Measurements from ENCODE around the gene HS3ST3A1.
"Not testable (repeated sequence)": the region's sequence is repeated elsewhere in the genome, so short reads cannot be mapped to it uniquely, and the experiment has no call there.

The HS3ST3A1 gene

DNA sequence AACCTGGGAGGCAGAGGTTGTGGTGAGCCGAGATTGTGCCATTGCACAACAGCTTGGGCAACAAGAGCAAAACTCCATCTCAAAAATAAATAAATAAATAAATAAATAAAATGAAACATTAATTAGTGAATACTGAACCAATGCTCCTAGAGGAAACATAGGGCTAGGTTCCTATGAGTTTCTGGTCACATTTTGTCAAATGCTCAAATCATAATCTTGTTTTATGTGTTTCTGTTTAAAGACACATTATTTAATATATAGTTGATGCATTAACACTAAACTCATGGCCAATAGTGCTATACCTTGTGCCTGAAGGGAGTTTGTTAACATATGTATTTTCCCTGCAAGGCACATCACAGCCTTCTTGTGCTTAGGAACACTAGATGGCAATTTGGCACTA is 66.8 kb downstream of the HS3ST3A1 start:
- DNase-seq, result no peak

DNA sequence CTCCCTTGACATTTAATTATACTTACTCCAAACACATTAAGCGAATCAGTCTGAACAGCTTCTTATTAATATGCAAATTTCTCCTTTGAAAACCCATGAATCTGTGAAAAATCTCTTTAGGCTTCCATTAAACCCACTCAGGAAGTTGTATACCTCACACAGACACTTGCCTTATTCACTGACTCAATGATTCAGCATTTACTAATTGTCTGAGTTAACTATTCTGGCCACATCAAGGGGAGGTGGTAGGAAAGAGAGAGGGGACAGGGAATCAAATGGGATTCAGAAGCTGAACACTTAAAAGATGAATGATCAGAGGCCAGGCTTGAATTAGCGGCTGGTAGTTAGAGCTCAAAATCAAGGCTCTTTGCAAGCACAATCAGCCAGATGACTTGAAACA is 70.0 kb downstream of the HS3ST3A1 start:
- no peak for DNase-seq

DNA sequence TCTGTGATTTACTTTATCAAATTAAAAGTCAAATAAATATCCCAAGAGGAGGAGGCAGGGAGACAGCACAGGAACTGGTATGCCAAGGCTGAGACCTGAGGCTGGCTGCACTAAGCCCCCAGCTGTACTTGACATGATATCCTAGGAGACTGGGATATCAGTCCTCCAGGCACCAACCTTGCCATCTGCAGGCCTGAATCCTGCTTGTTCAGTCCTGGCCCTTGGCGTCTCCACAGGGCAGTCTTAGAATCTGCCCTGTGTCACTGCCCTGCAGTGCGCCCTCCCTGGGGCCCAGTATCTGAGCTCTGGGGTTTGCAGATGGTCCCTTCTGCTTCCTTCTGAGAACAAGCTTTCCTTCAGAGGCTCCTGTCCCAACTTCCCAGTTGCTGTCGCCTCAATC is 75.9 kb downstream of the HS3ST3A1 start:
- DNase-seq, result no peak

DNA sequence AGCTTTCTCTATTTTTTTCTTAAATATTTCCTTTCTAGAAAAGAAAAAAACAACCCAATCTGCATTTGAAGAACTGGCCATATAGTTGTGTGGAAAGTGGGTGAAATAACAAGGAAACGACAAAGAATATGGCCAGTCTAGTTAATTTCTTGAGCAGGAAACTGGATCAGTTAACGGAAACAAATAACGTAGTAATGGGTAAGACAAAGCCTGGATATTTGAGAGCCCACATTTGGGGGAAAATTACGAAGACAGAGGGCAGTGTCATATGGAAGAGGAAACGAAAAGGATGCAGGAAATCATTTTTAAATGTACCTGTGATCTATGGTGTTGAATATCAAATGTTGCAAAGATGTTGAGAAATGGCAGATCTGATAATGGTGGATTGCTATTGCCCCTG is 78.6 kb downstream of the HS3ST3A1 start:
- no peak for DNase-seq

DNA sequence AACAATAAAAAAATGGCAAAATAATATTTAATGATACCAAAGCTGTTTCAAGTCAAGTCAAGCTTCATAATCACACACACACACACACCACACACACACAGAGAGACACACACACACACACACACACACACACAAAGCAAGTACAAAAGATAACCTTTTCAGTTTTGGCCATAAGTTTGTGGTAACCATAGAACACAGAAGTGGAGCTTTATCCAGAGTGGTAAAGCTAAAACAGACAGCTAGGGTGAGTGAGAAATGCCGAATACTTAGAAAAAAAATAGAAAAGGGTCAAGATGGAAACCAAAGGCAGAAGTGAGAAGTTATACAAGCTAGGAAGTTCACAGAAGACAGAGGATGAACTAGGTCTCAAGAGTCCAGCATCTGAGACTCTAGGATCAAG is 79.0 kb downstream of the HS3ST3A1 start:
- no peak for DNase-seq

DNA sequence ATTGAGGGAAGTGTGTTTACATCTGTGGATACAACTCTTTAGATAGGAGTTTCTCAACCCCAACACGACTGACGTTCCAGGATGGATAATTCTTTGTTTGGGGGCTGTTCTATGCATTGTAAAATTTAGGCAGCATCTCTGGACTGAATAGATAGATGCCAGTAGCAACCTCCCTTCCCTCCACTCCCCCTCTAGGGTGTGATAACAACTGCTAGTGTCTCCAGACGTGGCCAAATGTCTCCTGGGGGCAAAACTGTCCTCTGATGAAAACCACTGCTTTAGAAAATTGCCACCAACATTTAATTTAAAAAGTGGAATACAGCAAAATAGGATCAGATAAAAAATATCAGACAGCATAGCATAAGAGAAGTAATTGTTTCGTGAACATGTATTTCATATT is 79.9 kb downstream of the HS3ST3A1 start:
- DNase-seq, result no peak

DNA sequence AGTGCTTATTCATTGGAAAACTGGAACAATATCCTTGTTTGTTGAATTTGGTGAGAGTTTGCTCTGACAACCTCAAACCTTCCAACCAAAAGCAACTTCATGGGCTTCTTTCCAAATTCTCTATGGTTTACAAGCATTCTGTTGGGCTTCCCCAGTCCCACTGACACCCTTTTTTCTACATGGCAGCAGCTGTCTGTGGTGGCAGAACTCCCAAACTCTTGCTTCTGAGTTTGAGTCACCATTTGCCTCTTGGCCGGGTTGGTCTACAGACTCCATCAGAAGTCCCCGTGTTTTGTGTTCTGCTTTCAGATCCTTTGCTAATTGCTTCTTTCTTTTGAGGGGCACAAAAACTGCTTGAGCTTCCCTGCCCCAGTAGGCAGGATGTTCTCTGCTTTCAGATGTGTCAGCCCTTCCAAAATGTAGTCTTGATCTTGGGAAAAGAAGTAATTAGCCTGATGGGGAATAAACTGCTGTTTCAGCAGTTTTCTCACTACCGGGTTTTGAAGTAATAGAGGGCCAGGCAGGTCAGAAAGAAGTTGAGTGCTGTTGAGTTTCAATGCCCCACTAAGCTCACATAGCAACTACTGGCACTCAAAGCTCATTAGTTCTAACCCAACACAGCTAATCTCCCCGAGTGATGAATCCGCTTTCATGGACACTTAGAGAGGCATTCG is 80.7 kb downstream of the HS3ST3A1 start:
- DNase-seq, result no peak

DNA sequence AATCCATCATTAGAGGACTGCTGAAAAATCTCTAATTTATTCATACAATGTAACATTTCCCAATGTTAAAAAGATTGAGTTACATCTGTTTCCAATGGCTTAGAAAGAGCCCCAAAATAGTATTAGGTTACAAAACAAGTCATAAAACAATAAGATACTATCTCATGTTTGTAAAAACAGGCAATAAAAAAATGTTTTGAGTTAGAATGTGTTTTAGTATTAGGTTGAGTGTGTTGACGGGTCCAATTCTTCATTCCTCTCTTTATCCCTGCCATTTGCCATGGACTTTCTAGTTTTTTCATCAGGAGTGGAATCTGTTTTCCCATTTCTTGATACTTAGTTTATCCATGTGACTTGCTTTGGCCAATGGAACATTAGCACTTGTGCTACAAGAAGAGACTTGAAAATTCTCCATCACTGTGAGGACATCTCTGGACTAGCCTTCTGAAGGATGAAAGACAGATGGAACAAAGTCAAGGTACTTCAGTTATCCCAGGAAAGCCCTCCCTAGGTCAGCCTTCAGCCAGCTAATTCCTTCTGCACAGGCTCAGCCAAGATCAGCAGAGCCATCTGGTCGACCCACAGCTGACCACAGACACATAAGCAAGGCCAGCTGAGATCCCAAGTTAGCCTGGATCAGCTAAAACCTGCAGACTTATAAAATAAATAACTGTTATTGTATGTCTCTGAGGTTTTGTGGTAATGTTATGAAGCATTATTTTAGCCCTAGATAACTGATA is 83.3 kb downstream of the HS3ST3A1 start:
- no peak for DNase-seq

DNA sequence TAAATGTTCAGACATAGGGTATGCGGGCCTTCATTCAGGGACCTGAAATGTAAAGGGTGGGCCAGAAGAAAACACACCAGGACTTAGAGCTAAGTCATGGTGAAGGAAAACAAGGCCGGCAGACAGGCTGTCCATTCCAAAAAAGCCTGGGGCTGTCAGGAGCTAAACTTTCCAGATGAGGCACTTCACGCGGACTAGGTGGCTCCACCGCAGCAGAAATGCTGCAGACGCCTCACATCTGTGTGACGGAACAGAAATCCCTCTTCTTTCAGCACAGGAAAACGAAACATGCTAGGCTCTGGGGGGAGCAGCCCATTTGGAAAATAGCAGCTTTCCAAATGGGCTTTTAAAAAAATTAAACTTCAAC is 88.7 kb downstream of the HS3ST3A1 start:
- no peak for DNase-seq

DNA sequence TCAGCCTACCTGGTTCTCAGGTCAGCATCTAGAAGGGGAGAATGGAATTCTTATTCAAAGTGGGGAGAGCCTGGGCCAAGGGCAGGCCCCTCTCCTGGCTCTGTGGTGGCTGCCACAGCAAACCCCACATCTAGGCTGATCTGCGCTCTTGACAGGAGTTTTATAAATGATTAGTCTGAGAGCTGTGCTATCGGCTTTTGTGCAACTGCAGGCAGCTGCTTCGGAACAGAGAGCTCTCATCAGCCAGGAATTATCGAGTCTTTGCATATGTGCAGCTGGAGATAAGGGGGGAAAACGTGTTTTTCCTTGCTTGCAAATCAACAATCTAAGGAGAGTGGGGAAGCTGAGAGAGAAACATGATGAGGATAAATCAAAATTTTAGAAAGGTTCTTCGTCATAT is 91.7 kb downstream of the HS3ST3A1 start:
- no peak for DNase-seq

DNA sequence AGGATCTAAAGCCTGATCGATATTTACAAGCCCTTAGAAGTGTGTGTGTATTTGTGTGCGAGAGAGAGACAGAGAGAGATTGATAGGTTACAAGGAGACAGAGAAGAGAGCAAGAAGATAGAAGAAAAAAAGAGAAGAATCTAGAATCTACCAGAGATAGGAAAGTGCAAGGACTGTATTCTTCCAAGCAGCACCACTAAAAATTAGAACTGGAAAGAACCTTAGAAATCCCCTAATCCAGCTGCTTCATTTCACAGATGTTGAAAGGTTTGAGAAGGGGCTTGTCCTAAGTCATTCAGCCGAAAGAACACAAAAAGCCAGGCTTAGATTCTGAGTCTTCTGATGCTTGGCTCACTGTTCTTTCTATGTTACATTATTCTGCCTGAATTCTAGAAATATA is 92.2 kb downstream of the HS3ST3A1 start:
- no peak for DNase-seq

DNA sequence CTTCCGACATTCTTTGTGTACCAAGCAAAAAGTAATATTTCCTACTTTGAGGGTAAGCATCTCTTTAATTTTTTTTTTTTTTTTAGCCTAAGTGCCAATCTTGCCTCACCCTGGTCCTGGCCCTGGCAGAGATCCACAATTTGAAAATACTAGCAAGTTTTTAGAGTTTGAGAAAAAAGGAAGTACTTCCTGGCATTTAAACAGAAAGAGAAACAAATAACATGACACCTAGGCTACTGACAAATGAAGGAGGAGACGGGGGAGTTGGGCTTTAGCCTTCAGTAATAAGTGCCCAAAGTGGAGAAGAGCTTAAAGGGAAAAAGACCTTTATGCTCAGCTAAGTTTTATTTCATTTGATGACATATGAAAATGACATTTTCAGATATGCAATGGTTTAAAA is 92.8 kb downstream of the HS3ST3A1 start:
- DNase-seq, result no peak

DNA sequence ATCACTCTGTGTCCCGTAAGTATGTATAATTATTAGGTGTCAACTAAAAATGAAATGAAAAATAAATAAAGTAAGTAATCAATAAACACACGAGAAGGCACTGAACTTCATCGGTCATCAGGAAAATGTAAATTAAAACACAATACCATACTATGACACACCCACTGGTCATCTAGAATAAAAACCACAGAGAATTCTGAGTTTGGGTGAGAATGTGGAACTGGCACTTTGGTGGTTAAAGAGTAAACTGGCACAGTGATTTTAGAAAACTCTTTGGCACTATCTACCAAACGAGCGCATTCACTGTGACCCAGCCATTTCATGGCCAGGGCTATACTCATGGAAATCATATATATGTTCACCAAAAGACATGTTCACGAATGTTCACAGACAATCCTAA is 98.2 kb downstream of the HS3ST3A1 start:
- no peak for DNase-seq

DNA sequence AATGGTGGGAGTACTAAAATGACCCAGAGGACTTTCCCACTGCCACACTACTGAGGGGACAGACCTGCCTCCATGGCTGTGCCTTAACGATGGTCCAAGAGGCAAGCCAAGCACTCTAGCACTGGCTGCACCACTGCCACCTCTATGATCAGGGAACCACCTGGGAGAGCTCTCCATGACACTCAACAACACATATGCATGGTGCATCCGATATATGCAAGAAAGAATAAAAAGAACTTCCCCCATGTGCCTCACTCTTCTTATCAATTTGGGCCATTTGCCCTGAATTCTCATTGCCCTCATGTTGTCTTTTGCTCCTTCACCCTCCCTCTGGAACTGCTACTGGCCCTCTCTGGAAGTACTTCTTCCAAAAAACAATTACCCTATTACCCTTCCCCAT is 99.5 kb downstream of the HS3ST3A1 start:
- no peak for DNase-seq

DNA sequence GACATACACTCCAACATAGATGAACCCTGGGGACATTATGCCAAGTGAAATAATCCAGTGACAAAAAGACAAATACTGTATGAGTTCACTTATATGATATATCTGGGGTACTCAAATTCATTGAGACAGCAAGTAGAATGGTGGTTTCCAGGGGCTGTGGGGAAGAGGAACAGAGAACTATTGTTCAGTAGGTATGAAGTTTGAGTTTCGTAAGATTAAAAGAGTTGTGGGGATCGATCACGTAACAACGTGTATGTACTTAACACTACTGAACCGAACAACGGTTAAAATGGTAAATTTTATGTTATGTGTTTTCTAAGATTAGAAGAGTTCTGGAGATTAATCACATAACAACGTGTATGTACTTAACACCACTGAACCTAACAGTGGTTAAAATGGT is 100.8 kb downstream of the HS3ST3A1 start:
- no peak for DNase-seq

DNA sequence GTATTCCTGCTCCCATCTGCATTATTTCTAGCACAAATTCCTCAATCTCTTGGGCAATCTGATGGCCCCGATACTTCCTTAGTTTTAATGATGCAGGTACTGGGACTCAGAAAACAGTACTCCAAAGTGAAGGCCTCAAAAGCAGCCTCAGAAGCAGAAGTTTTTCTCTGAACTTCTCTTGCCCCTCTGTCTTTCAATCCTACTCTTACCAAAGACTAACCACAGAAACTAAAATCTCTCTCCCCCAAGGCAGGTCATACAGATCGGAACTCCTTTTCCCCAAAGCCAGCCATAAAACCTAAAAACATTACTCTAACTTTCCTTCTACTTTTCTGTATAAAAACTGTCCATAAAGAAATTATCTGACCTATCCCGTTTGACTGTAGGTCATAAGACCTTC is 103.5 kb downstream of the HS3ST3A1 start:
- no peak for DNase-seq

DNA sequence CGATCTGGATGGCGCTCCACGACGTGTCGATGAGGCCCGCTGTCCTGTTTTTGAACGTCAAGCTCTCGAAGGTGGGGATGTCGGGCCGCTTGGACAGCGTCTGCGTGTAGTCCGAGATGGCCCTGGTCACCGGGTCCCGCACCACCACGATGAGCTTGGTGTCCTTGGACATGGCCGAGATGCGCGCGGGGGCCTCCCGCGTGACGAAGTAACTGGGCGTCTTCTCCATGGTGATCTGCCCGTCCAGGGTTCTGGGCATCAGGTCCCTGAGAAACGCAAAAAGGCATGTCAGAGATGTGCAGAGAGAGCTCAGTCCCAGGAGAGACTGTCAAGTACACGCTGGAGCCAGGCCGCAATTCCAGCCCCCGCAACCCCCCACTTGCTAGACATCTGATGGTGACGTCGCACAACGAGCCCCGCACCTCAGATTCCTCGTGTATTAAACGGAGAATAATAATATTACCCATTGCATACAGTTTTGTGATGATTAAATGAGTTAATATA is 105.1 kb downstream of the HS3ST3A1 start:
- DNase-seq, result not testable (repeated sequence)

DNA sequence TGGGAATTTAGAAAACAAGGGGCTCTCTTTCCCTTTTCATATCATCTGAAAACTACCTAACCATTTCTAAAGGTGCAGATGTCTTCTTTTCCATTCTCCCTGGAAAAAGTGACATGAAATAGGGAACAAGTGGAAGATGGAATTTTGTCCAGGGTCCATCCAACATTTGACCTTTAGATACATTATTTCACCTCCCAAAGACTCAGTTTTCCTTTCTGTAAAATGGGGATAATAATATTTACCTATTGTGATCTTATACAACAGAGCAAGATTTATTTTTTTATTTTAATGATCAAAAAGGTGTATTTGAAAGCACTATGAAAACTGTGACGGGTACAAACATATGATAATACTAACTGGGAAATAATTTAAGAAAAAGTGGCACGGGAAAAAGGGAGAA is 106.3 kb downstream of the HS3ST3A1 start:
- DNase-seq, result no peak

DNA sequence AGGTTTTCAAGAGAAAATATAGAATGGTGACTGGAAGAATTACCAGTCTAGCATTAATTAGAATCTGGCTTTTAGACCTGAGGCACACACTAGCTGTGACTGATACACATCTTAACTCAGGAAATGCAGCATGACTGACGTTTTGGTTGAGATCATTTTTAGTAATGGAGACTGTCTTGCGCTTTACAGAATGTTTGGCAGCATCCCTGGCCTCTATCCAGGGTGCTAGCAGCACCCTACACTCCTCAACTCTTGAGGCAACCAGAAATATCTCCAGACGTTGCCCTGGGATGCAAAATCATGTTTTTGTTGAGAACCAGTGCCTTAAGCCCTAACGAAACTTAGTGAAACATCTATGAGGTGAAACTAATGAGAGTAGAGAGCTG is 109.0 kb downstream of the HS3ST3A1 start:
- DNase-seq, result no peak

DNA sequence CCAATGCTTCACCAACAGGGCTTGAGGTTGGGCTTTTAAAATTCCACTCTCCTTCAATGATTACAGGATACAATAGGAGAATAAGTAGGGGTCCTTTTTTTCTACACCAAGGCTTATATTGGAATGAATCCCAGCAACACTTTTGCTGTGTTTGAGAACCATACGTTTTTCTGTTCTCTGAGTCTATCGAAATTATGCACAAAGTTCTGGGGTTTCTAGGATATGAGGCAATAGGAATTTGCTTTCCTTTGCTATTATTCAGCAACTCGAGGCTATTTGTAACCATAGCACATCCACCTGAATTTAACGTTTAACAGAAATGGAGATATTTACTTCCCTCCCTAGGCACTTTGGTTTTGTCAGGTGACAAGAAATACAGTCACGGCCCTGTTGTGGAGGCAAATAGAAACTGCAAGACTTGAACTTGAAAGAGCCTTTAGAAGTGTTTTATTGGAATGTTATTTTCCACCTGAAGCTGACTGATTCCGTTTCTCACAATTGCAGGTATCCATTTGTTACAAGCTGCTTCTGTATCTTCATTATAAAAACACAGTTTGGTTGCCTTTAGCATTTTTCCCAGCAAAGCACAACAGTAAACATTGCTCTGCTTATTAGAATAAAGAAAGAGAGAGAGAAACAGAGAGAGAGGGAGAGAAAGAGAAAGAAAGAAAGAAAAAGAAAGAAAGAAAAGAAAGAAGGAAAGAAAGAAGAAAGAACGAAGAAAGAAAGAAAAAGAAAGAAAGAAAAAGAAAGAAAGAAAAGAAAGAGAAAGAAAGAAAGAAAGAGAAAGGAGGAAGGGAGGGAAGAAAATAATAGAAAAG is 109.6 kb downstream of the HS3ST3A1 start:
- no peak for DNase-seq

DNA sequence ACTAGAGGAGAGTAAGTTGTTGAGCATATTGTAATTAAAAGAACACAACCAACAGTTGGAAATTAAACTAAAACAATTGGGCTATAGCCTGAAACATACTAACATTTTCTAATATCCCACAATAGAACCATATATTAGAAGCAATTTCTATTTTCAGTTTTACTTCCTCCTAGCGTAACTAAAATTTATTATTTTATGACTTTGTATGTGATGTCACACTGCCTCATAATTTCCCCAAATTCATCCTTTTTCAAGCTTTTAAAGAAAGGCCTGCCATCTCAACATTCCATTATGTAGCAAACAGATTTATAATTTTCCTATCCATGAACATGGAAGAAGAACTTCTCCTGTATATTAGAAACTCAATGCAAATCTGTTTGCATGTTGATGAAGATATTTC is 110.2 kb downstream of the HS3ST3A1 start:
- DNase-seq, result no peak

DNA sequence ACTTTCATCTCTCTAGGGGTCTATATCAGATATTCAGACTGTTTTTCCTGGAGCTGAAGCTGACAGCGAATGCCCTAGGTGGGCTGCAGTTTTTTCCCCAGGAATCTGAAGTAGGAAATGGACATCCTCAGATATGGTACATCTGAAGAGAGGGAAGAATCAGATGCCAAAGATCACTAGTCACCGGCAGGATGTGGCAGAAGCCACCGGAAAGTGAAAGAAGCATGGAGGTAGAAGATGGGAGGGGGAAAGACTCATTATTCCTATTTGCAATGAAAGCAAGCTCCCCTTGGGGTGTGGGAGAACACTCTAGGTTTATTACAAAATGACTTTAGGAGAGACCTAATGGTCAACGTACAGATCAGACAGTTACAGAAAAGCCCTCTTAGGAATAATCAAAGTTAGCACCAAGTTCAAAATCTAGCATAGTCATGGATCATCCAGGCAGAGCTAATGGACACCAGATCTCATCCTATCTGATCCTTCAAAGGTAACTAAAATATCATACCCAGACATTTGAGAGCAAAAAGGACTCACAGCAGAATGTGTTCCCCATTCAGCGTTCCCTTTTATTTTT is 110.7 kb downstream of the HS3ST3A1 start:
- no peak for DNase-seq

DNA sequence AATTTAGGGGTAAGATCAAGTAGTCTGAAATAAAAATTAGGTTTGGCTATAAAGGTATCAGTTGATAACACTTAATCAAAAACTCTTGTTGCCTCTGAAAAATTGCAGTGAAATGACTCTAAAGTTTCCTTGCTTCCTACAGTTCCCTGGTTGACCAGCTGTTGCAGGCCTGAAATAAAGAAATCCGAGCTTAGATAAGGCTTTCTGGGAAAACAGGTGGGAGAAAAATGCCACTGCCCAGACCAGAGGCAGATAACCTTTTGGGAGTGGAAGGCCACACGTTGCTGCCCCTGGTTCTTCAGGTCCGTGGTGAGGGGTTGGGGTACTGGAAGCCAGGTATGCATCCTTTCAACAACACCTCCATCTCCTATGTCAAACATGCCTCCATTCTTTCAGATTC is 111.3 kb downstream of the HS3ST3A1 start:
- no peak for DNase-seq

DNA sequence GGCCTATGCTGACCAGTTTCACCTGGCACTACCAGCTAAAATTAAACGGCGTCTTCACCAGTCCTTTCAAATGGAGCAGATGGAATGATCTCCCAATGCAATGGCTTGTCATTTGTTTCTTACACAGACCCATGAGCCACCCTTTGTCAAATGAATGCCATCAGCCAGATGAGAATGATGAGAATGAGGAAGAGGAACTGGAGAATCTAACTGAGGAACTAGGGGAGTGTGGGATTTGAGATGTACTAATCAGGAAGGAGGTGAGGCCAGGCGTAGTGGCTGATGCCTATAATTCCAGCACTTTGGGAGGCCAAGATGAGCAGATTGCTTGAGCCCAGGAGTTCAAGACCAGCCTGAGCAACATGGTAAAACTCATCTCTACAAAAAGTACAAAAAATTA is 116.4 kb downstream of the HS3ST3A1 start:
- no peak for DNase-seq

Data from activated effector memory CD4-positive, alpha-beta T cell treated with Interleukin-2 at 50 U/mL for 16 hours (primary cell).